HG02763 (cell line): ENCODE data around the gene MUC5AC.

Experiments used
- ATAC-seq: cut with Tn5 transposase; IDR thresholded peaks from one replicate; pipeline ENCODE4 v1.9.1; 2021; ENCODE audit warnings: mild to moderate bottlenecking, moderate library complexity; ENCODE audit not compliant: unreplicated experiment

The MUC5AC gene

DNA sequence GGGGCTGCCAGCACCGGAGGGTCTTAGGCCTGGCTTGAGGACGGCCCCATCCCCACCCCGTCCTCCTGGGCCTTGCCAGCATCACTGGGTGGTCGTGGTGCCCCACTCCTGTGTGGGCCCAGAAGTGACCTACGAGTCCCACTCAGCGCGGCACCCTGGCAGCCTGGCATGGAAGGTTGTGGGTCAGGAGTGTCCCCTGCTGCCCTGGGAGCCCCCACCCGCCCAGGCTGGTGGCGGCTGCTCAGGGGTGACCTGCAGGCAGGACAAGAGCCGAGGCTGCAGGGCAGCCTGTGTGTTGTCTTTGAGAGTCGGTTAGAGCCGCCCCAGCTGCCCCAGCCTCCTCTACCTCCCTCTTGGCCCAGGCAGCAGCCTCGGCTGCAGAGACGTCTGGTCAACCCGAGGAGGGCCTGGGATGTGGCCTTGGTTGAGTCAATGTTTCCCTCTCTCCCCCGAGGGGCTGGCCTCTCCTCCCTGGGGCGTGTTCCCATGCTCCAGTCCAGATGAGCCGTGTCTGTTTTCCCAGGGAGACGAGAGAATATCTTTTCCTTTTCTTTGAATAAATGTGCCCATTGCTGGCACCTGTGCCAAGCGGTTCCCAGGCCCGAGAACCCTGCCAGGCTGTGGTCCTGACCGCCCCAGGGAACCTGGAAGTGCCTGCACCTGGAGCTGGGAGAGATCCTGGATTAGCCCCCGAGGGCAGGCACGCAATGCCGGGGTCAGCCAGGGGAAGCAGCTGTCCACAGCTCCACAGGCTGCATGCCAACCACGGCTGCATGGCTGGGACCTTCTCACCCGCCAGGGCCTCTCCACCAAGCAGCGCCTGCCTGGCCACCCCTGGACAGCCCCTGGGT, 35.7 kb upstream of the MUC5AC start:
- ATAC-seq, result no peak

DNA sequence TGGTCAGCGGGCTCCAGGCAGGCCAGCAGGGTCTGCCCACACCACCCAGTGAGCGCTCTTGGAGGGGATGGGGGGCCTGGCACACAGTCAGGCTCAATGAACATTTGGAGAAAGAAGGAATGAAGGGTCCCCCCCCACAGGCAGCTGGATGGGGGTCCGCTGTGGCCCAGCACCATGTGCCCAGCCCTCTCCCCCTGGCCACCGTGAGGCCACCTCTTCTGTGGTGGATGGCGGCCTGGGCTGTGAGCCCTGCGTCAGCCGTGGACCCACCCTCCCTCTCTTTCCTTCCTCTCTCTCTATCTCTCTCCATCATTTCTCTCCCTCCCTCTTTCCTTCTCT, 35.1 kb upstream of the MUC5AC start:
- no peak for ATAC-seq

DNA sequence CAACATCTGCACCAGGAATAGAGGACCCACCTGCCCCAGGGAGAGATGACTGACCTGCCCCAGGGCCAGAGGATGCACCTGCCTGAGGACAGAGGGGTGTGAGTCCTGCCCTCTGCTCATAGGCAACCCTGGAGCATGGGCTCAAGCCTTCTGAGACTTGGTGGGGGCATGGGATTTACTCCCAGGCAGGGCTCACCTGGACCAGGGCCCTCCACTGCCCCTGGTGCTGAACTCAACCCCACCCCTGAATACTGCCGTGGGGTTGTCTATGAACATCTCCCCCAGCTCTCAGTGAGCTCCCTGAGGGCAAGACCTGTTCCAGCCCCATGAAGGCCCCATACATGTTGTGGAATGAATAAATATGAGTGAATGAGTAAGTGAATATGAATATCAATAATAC, 33.8 kb upstream of the MUC5AC start:
- ATAC-seq, result no peak

GRCh38 chr11:1125803-1126202, 31.9 kb upstream of the MUC5AC start:
- no peak for ATAC-seq

DNA sequence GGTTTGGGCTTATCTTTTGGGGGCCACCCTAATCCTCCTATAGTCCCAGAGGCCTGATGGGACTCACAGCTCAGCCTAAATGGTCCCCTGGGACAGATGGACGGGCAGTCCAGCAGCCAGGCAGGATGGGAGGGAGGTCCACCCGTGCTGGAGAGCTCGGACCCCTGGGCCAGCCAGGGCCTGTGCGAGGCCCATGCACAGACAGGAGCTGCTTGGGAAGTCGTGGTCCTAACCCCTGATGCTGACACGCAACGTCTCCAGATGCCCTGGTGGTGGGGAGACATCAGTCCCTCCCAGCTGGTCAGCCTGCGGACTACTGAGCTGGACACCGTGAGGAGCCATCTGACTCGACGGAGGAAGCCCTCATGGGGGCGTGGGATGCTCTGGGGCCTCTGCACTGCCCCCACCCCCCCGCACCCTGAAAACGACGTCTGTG, 31.2 kb upstream of the MUC5AC start:
- no peak for ATAC-seq

DNA sequence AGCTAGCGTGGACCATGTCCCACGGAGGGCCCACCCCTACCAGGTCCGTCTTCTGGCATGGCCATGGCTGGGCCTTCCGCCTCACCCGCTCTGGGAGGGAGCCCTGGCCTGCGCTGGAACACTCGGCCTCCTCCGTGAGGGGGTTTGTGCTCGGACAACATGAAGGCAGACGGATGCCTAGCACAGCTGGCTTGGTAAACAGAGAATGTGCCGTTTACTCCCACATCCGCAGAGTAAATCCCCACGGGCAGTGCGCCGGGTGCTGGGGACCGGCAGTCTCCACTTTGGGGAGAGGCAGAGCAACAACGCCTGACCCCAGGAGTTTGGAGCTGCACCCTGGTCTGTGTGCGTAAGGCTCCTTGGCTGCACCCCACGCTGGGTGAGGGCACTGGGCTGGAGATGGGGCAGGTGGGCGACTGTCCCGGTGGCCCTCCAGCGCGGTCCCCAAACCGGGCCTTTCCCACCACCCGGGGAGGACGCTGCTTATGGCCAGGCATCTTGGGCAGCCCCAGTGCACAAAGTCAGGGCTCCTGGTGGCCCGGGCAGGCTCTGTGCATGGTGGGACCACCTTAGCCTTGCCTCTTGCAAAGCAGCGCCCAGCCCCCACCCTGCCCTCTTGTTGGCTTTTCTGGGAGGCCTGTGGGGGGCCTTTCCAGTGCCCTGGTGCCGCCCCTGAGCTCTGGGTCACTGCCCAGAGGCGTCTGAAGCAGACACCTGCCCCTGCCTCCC, 30.7 kb upstream of the MUC5AC start:
- no peak for ATAC-seq

DNA sequence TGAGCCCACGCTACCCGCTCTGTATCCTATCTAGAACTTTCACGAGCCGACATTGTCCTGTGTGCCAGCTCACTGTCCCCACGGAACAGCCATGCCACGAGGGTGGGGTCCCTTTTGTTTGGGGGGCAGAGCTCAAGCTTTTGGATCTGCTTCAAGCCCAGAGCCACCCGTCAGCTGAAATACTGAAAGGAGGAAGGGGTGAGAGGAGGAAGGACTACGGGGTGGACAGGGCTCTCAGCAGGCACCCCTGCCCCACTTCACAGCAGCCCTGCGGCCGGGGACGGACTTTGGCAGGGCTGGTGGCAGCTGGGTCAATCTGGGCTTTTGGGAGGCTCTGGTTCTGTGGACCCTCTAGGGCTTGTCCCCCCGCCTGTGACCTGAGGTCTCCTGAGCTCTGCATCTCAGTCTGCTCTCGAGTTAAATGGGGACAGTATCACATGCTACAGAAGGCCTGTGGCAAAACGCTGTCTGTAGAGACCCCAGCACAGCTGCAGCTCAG, 30.0 kb upstream of the MUC5AC start:
- no peak for ATAC-seq

DNA sequence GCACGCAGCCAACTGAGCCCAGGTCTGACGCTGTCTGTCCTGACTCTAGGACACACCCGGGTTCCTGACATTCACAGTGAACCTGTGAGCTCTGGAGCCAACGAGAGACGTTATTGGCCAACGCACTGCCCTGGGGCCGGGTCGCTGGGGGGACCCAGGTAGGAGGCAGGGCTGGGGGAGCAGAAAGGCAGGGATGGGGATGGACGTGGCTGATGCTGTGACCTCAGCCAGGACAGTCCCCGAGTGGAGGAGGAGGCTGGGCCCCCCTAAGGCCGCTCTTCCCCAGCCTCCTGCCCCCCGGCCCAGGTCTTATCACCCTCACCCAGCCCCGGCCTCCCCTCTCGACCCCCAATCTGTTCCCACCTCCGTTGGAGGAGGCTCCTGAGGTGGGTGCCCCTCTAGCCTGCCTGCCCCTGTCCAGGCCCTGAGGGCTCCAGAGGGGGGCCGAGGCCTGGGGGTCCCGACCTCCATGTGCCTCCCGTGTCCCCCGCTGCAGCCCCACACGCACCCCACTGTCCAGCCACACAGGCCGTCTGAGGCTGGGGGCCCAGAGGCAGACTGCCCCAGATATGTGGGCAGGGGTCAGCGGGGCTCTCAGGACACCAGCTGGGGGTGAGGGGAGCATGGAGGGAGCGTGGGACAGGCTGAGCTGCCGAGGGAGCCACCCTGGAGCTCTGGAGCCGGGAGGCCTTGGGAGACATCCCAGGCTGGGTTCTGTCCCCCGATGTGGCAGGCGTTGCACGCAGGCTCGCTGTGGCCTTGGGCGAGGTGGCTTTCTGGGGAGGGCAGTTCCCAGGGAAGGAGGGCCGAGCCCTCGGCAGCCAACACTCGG, 29.2 kb upstream of the MUC5AC start:
- no peak for ATAC-seq

DNA sequence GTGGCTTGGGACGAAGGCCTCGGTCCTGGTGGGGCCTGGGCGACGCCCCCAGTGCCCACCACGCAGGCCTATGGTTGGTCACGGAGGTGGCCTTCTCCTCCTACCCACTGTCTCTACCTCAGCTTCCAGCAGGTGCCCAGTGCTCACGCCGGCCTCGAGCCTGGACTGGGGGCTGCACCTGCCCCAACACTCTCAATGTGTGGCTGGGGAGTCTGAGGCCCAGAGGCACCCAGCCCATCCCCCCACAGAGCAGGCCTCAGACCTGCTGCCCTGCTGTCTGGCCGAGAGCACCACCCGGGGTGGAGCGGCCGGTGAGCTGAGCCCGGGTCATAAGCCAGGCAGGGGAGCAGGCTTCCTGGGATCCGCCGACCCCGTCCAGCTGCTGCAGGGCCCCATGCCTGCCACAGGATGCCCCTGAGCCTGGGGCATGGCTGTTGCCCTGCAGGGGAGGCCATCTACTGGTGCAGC, 28.6 kb upstream of the MUC5AC start:
- ATAC-seq, result no peak

DNA sequence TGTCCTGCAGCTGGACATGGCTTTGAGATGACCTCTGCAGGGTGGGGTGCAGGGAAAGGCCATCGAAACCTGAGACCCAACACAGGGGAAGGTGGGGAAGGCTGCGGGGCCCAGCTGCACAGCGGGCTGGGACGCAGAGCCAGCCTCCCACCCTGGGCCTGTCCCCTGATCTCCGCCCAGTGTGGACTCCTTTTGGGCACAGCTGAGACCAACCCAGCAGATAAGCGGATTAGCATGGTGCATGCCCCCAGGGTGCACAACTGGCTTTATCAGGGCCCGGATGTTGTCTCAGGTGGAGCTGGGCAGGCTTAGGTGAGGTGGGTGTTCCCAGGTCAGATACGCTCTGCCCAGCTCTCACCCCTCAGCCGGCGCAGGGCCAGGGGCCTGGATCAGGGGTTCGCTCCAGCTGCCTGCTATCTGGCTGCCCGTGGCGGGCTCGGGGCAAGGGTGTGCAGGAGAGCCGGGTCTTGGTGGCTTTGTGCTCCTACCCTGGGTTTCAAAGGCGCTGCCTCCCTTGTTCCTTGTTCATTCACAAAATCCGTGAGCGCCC, 28.1 kb upstream of the MUC5AC start:
- ATAC-seq, result no peak

- no peak for ATAC-seq
Measured at GRCh38 chr11:1130276-1131032, 27.3 kb upstream of the MUC5AC start.

GRCh38 chr11:1131033-1131911, 26.5 kb upstream of the MUC5AC start:
- ATAC-seq, result no peak

DNA sequence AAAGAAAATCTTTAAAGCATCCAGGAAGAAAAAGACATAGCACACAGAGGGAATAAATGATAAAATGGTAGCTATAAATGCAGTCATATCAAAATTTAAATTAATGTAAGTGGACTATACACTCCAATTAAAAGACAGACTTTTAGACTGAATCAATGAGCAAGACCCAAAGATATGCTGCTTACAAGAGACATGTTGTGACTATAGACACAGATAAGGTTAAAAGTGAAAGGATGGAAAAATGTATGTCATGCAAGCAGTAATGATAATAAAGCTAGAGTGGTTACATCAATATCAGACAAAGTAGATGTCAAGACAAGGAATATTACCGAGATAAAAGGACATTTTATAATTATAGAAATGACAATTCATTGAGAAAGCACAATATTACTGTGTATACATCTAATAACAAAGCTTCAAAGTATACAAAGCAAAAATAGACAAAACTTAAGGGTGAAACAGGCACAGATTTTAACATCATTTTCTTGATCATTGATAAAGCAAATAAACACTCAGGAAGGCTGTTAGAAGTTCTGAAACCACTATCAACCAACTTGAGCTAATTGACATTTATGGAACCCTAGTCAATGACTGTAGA, 22.8 kb upstream of the MUC5AC start:
- no peak for ATAC-seq

- ATAC-seq, result no peak
Measured at GRCh38 chr11:1138097-1138496, 19.7 kb upstream of the MUC5AC start.

DNA sequence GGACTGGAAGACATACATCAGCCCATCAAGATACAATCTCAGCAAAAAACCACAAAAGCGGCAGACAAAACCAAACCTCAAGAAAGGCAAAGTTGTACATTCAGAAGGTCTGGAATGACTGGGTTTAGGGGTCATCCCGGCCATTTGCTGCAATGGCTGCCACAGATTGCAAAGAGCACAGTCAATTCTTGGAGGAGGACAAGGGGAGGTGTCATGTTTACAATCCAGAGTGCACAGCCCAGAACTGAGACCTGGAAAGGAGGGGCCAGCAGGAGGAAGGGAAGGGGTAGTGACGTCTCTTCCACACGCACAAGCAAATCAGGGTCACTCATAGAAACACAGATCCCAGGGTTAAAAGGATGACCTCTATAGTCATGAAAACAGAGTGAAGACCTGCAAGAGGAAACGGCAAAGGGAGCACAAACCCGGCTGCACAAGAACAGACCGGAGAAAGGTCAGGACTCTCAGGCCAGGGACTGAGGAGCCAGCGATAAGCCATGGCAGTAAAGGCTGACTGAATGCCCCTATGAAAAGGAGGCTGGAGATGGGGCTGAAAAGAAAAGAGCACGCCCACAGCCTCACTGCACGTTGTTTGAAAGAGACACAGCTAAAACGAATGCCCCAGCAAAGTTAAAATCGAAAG, 18.2 kb upstream of the MUC5AC start:
- no peak for ATAC-seq

- ATAC-seq, result no peak
Measured at GRCh38 chr11:1140642-1141490, 16.9 kb upstream of the MUC5AC start.

GRCh38 chr11:1146365-1146764, 11.4 kb upstream of the MUC5AC start:
- no peak for ATAC-seq
